Measurements from ENCODE around the gene TRERF1. TPM values are rescaled to one million over a fixed set of nuclear protein-coding genes. Genes with fewer than 3 reads are reported as not detected.

Gene TRERF1
- total RNA-seq, 1 donor: 6.5 TPM

DNA sequence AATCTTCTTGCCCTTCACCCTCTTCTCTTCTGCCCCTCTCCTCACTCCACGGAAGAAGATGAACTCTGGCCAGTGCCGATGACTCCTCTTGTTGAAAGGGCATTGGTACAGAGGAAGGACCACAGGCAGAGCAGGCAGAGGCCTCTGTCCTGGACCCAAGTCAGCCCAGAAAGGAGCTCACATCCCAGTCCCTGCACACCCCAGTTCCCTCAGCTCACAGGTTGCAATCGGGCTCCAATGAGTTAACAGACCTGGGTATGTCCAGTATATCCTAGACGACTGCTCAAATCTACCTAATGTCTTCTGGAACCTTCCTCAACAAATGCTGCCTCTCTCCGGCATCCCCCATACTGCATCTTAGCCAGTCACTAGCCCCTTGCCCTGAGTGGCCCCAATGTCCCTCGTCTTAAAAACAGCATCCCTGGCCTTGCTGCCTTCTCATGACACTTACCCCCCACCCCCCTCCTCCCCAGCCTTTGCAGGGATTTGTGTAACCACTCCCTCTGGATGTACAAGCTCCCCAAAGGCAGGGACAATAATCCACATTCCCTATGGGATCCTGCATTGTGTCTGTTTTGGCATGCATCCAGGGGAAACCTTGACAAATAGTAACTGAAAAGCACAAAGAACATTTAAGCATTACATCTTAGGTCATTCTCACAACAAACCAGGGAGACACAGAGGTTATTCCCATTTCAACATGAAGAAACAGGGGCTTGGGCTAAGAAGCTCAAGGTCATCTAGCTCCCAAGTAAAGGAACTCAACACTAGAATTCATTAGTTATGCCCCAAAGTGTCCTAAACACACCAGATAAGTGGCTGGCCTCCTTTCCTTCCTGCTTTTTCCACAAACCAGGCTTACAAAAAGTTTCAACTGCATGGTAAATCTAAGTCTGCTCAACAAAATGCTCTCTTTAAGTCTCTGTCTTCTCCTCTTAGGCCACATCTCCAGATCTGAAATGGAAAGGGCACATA is 45.1 kb downstream of the TRERF1 start:
- H3K4me3 ChIP-seq (ENCODE audit: low read depth, low read length): no peak overlapping the region
- DNase-seq (ENCODE audit: low read depth): peak; percentile 16
- TF ChIP-seq, protein P1, sequence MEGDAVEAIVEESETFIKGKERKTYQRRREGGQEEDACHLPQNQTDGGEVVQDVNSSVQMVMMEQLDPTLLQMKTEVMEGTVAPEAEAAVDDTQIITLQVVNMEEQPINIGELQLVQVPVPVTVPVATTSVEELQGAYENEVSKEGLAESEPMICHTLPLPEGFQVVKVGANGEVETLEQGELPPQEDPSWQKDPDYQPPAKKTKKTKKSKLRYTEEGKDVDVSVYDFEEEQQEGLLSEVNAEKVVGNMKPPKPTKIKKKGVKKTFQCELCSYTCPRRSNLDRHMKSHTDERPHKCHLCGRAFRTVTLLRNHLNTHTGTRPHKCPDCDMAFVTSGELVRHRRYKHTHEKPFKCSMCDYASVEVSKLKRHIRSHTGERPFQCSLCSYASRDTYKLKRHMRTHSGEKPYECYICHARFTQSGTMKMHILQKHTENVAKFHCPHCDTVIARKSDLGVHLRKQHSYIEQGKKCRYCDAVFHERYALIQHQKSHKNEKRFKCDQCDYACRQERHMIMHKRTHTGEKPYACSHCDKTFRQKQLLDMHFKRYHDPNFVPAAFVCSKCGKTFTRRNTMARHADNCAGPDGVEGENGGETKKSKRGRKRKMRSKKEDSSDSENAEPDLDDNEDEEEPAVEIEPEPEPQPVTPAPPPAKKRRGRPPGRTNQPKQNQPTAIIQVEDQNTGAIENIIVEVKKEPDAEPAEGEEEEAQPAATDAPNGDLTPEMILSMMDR (IDR thresholded peaks at IDR 0.05; ENCODE audit: insufficient read depth, low read depth, low read length): no peak

DNA sequence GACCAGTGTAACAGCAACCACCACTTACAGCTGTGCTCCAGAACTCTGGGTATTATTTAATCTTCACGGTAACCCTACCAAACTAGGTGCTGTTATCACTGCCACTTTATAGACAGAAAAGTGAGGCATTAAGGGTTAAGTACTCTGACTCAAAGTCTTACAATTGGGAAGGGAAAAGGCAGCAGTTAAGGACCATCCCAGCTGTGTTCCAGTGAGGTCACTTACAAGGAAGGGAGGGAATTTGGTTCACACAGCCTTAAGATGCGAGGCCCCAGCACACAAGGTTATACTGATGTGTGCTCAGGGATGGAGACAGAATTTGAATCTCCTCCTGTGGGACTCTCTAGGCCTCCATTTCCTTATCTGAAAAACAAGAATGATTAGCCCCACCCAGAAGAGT is 46.7 kb downstream of the TRERF1 start:
- DNase-seq (ENCODE audit: low read depth): peak; percentile 68
- no peak overlapping the region for H3K4me3 ChIP-seq (ENCODE audit: low read depth, low read length)
- TF ChIP-seq, protein P1 (IDR thresholded peaks at IDR 0.05; ENCODE audit: insufficient read depth, low read depth, low read length): no peak

DNA sequence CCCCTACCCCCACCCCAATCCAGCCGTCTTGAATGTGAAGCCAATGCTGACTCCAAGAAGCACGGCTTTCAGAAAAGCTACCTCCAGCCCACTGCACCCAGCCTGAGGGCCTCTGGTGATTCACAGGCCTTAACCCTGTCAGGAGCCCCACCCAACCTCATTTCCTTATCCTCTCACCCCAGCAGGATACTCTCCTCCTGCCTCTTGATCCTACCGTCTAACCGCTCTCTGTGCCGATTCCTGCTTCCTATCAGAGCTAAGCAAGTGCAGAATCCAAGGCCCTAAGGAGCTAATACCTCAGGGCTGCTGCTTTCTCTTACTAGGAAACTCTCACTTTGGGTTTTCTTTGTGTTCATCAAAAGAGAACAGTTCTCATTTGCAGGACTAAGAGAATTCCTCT is 47.2 kb downstream of the TRERF1 start:
- TF ChIP-seq, protein P1 (IDR thresholded peaks at IDR 0.05; ENCODE audit: insufficient read depth, low read depth, low read length): no peak
- DNase-seq (ENCODE audit: low read depth): peak; percentile 88
- H3K4me3 ChIP-seq (ENCODE audit: low read depth, low read length): no peak overlapping the region

DNA sequence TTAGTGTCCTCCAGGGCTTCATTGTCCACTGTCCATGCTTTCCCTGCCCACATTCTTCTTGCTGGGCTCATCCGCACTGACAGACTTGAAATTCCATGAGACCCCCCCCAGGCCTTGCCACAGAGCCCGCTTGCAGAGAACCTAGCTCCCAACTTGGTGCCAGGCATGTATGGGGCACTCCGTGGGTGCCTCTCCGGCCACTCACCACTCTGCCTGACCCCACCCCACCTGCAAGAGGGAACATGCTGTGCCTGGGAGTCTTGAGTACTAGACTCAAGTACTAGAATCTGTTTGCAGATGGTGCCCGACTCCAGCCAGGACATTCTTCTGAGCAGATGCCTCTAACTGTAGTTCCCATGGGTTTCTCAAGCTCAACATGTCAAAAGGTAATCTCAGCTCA is 47.9 kb downstream of the TRERF1 start:
- TF ChIP-seq, protein P1 (IDR thresholded peaks at IDR 0.05; ENCODE audit: insufficient read depth, low read depth, low read length): no peak
- no peak overlapping the region for H3K4me3 ChIP-seq (ENCODE audit: low read depth, low read length)
- DNase-seq (ENCODE audit: low read depth): peak; percentile 34

DNA sequence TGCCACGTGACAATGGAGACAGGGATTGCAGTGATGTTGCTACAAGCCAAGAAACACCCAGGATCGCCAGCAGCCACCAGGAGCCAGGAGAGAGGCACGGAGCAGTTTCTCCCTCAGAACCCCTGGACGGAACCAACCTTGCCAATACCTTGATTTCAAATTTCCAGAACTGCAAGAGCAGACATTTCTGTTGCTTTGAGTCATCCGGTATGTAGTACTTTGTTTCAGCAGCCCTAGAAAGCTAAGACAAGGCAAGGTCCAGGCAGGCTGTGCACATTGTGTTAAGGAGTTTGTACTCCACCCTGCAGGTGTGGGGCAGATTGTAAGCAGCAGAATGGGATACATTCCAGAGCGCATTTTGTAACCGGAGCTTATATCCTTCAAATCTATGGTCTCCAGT is 48.3 kb downstream of the TRERF1 start:
- TF ChIP-seq, protein P1 (IDR thresholded peaks at IDR 0.05; ENCODE audit: insufficient read depth, low read depth, low read length): peak; percentile 21
- DNase-seq (ENCODE audit: low read depth): no peak

DNA sequence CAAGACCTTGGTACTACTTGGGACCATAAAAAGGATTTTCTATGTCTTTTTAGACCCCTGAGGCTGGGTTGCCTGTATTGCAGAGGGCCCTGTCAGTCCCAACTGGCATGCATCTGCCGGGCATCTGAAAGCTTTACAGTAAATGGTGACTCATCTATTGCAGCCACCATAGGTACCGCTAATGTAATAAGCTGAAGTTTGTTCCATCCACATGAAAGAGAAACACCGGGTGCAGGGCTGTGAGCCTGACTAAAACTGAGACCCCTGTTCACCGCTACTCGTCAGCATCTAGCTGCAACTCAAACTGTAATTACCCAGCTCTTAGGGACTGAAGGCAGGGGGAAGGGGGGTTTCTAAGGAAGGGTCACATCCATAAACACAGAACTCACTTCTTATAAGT is 49.5 kb downstream of the TRERF1 start:
- TF ChIP-seq, protein P1 (IDR thresholded peaks at IDR 0.05; ENCODE audit: insufficient read depth, low read depth, low read length): no peak
- no peak overlapping the region for H3K4me3 ChIP-seq (ENCODE audit: low read depth, low read length)
- DNase-seq (ENCODE audit: low read depth): peak; percentile 56

More for the DNA sequence above, 48.3 kb downstream of the TRERF1 start:
- no peak overlapping the region for H3K4me3 ChIP-seq (ENCODE audit: low read depth, low read length)
